M059J (cell line): ENCODE data around the gene UBE2G1. TPM values are rescaled to one million over a fixed set of nuclear protein-coding genes. Genes with fewer than 3 reads are reported as not detected.

ENCODE experiments used
- DNase-seq: peaks from one replicate; pipeline ENCODE4 v3.0.0-alpha.2; 2012; ENCODE audit warnings: low read depth
- total RNA-seq: library from RNA; depleted of rRNA; stranded (reverse); fragments of >200 nt; shearing (Covaris generic); gene quantifications from 2 replicates; pipeline ENCODE4 v1.2.3, GENCODE V29; 2014

UBE2G1 gene
- total RNA-seq, 1 experiment from 2014 or later = 63.0 TPM

GRCh38 chr17:4334776-4335584 is 31.5 kb downstream of the UBE2G1 start:
- no peak for DNase-seq

GRCh38 chr17:4334332-4334731 is 32.1 kb downstream of the UBE2G1 start:
- DNase-seq = no peak

- DNase-seq = no peak
Observed at GRCh38 chr17:4333041-4333440, 33.4 kb downstream of the UBE2G1 start.

- DNase-seq = peak; percentile 32
Observed at GRCh38 chr17:4332296-4332970, 34.0 kb downstream of the UBE2G1 start.

- DNase-seq = no peak
Observed at GRCh38 chr17:4331614-4332013, 34.9 kb downstream of the UBE2G1 start.

GRCh38 chr17:4329838-4330237 is 36.6 kb downstream of the UBE2G1 start:
- peak; percentile 93 for DNase-seq

GRCh38 chr17:4327606-4328005 is 38.9 kb downstream of the UBE2G1 start:
- peak; percentile 84 for DNase-seq

- DNase-seq = no peak
Observed at GRCh38 chr17:4326608-4327007, 39.9 kb downstream of the UBE2G1 start.

- DNase-seq = no peak
Observed at GRCh38 chr17:4326112-4326511, 40.4 kb downstream of the UBE2G1 start.

GRCh38 chr17:4324463-4324862 is 42.0 kb downstream of the UBE2G1 start:
- no peak for DNase-seq

GRCh38 chr17:4319221-4319620 is 47.3 kb downstream of the UBE2G1 start:
- DNase-seq = no peak

- no peak for DNase-seq
Observed at GRCh38 chr17:4318596-4318995, 47.9 kb downstream of the UBE2G1 start.

GRCh38 chr17:4318186-4318585 is 48.3 kb downstream of the UBE2G1 start:
- no peak for DNase-seq

GRCh38 chr17:4317610-4318009 is 48.9 kb downstream of the UBE2G1 start:
- no peak for DNase-seq

GRCh38 chr17:4316648-4317047 is 49.8 kb downstream of the UBE2G1 start:
- DNase-seq = no peak

GRCh38 chr17:4314618-4315017 is 51.9 kb downstream of the UBE2G1 start:
- DNase-seq = no peak

GRCh38 chr17:4314179-4314578 is 52.3 kb downstream of the UBE2G1 start:
- no peak for DNase-seq

GRCh38 chr17:4313221-4314114 is 53.0 kb downstream of the UBE2G1 start:
- DNase-seq = peak; percentile 15

GRCh38 chr17:4310354-4311060 is 56.0 kb downstream of the UBE2G1 start:
- peak; percentile 56 for DNase-seq

- no peak for DNase-seq
Observed at GRCh38 chr17:4309897-4310296, 56.6 kb downstream of the UBE2G1 start.

GRCh38 chr17:4307179-4307930 is 59.1 kb downstream of the UBE2G1 start:
- DNase-seq = no peak
